ENCODE data around the gene ANKK1.

Gene ANKK1

GRCh38 chr11:113398669-113399430 lies 11.3 kb downstream of the ANKK1 start:
- Histone ChIP-seq H3K36me3 (ENCODE audit: insufficient read depth, low read length) (no peaks in the 10 kb centered on the region), H3K9me3 (ENCODE audit: low read depth, low read length) (no peaks in the 10 kb centered on the region), H3K4me3 (no peak overlapping the region), H3K27ac (no peak overlapping the region), H3K9ac (ENCODE audit: insufficient read length) (no peak overlapping the region)
- TF ChIP-seq FOXP2 (optimal IDR thresholded peaks at IDR 0.05; ENCODE audit: control extremely low read depth, extremely low read length, insufficient read depth) (no peak), POLR2AphosphoS5 (IDR thresholded peaks at IDR 0.05; ENCODE audit: borderline replicate concordance, low read depth, low read length) (no peak), EZH2 (IDR thresholded peaks at IDR 0.05) (no peak)
- DNase-seq (ENCODE audit: low read depth, low spot score) = no peak

- DNase-seq (ENCODE audit: low read depth, low spot score) = no peak
- Histone ChIP-seq H3K4me3 (no peak overlapping the region), H3K36me3 (ENCODE audit: insufficient read depth, low read length) (no peaks in the 10 kb centered on the region), H3K9me3 (ENCODE audit: low read depth, low read length) (no peaks in the 10 kb centered on the region), H3K27ac (no peak overlapping the region), H3K9ac (ENCODE audit: insufficient read length) (no peak overlapping the region)
- TF ChIP-seq FOXP2 (optimal IDR thresholded peaks at IDR 0.05; ENCODE audit: control extremely low read depth, extremely low read length, insufficient read depth) (no peak), EZH2 (IDR thresholded peaks at IDR 0.05) (no peak), POLR2AphosphoS5 (IDR thresholded peaks at IDR 0.05; ENCODE audit: borderline replicate concordance, low read depth, low read length) (no peak)
These were observed 13.2 kb downstream of the ANKK1 start for GRCh38 chr11:113400631-113401230.

- Histone ChIP-seq H3K9me3 (ENCODE audit: low read depth, low read length) (no peaks in the 10 kb centered on the region), H3K4me3 (no peak overlapping the region), H3K9ac (ENCODE audit: insufficient read length) (no peak overlapping the region), H3K36me3 (ENCODE audit: insufficient read depth, low read length) (no peaks in the 10 kb centered on the region), H3K27ac (no peak overlapping the region)
- DNase-seq (ENCODE audit: low read depth, low spot score) = no peak
- no peak for TF ChIP-seq FOXP2 (optimal IDR thresholded peaks at IDR 0.05; ENCODE audit: control extremely low read depth, extremely low read length, insufficient read depth)
- TF ChIP-seq EZH2 (IDR thresholded peaks at IDR 0.05) = no peak
- TF ChIP-seq POLR2AphosphoS5 (IDR thresholded peaks at IDR 0.05; ENCODE audit: borderline replicate concordance, low read depth, low read length) = no peak
These were observed 14.1 kb downstream of the ANKK1 start for GRCh38 chr11:113401718-113402117.

GRCh38 chr11:113404859-113405430 lies 17.4 kb downstream of the ANKK1 start:
- H3K9me3 ChIP-seq (ENCODE audit: low read depth, low read length) = no peaks in the 10 kb centered on the region
- no peak for TF ChIP-seq POLR2AphosphoS5 (IDR thresholded peaks at IDR 0.05; ENCODE audit: borderline replicate concordance, low read depth, low read length)
- TF ChIP-seq EZH2 (IDR thresholded peaks at IDR 0.05) = no peak
- no peak for TF ChIP-seq FOXP2 (optimal IDR thresholded peaks at IDR 0.05; ENCODE audit: control extremely low read depth, extremely low read length, insufficient read depth)
- no peaks in the 10 kb centered on the region for H3K36me3 ChIP-seq (ENCODE audit: insufficient read depth, low read length)
- no peak overlapping the region for H3K4me3 ChIP-seq
- H3K27ac ChIP-seq = no peak overlapping the region
- DNase-seq (ENCODE audit: low read depth, low spot score) = no peak
- no peak overlapping the region for H3K9ac ChIP-seq (ENCODE audit: insufficient read length)

GRCh38 chr11:113405724-113406478 lies 18.3 kb downstream of the ANKK1 start:
- Histone ChIP-seq H3K4me3 (no peak overlapping the region), H3K36me3 (ENCODE audit: insufficient read depth, low read length) (no peaks in the 10 kb centered on the region), H3K9ac (ENCODE audit: insufficient read length) (no peak overlapping the region), H3K9me3 (ENCODE audit: low read depth, low read length) (no peaks in the 10 kb centered on the region), H3K27ac (no peak overlapping the region)
- no peak for DNase-seq (ENCODE audit: low read depth, low spot score)
- TF ChIP-seq EZH2 (IDR thresholded peaks at IDR 0.05) (no peak), FOXP2 (optimal IDR thresholded peaks at IDR 0.05; ENCODE audit: control extremely low read depth, extremely low read length, insufficient read depth) (no peak), POLR2AphosphoS5 (IDR thresholded peaks at IDR 0.05; ENCODE audit: borderline replicate concordance, low read depth, low read length) (no peak)

- TF ChIP-seq FOXP2 (optimal IDR thresholded peaks at IDR 0.05; ENCODE audit: control extremely low read depth, extremely low read length, insufficient read depth) = no peak
- no peak for TF ChIP-seq EZH2 (IDR thresholded peaks at IDR 0.05)
- TF ChIP-seq POLR2AphosphoS5 (IDR thresholded peaks at IDR 0.05; ENCODE audit: borderline replicate concordance, low read depth, low read length) = no peak
- no peak for DNase-seq (ENCODE audit: low read depth, low spot score)
- H3K27ac ChIP-seq = no peak overlapping the region
- no peak overlapping the region for H3K9ac ChIP-seq (ENCODE audit: insufficient read length)
- no peaks in the 10 kb centered on the region for H3K9me3 ChIP-seq (ENCODE audit: low read depth, low read length)
- H3K4me3 ChIP-seq = no peak overlapping the region
- H3K36me3 ChIP-seq (ENCODE audit: insufficient read depth, low read length) = no peaks in the 10 kb centered on the region
These were observed 19.6 kb downstream of the ANKK1 start for GRCh38 chr11:113407163-113407562.

- no peak for TF ChIP-seq POLR2AphosphoS5 (IDR thresholded peaks at IDR 0.05; ENCODE audit: borderline replicate concordance, low read depth, low read length)
- TF ChIP-seq FOXP2 (optimal IDR thresholded peaks at IDR 0.05; ENCODE audit: control extremely low read depth, extremely low read length, insufficient read depth) = no peak
- no peak for TF ChIP-seq EZH2 (IDR thresholded peaks at IDR 0.05)
- Histone ChIP-seq H3K9ac (ENCODE audit: insufficient read length) (no peak overlapping the region), H3K4me3 (no peak overlapping the region), H3K9me3 (ENCODE audit: low read depth, low read length) (no peaks in the 10 kb centered on the region), H3K36me3 (ENCODE audit: insufficient read depth, low read length) (no peaks in the 10 kb centered on the region), H3K27ac (no peak overlapping the region)
- no peak for DNase-seq (ENCODE audit: low read depth, low spot score)
These were observed 20.6 kb downstream of the ANKK1 start for GRCh38 chr11:113408206-113408605.

- Histone ChIP-seq H3K36me3 (ENCODE audit: insufficient read depth, low read length) (no peaks in the 10 kb centered on the region), H3K9me3 (ENCODE audit: low read depth, low read length) (no peaks in the 10 kb centered on the region), H3K9ac (ENCODE audit: insufficient read length) (no peak overlapping the region), H3K4me3 (no peak overlapping the region), H3K27ac (no peak overlapping the region)
- DNase-seq (ENCODE audit: low read depth, low spot score) = no peak
- no peak for TF ChIP-seq FOXP2 (optimal IDR thresholded peaks at IDR 0.05; ENCODE audit: control extremely low read depth, extremely low read length, insufficient read depth)
- TF ChIP-seq POLR2AphosphoS5 (IDR thresholded peaks at IDR 0.05; ENCODE audit: borderline replicate concordance, low read depth, low read length) = no peak
- no peak for TF ChIP-seq EZH2 (IDR thresholded peaks at IDR 0.05)
These were observed 21.3 kb downstream of the ANKK1 start for GRCh38 chr11:113408887-113409286.
